Skeletal muscle cell (primary cell): ENCODE measurements around the gene MED13.
"Not testable (repeated sequence)": the region's sequence is repeated elsewhere in the genome, so short reads cannot be mapped to it uniquely, and the experiment has no call there.

ENCODE experiments used
- DNase-seq: peaks from one replicate; pipeline ENCODE4 v3.0.0-alpha.2; 2010; ENCODE audit warnings: low read depth
- H3K4me3 ChIP-seq: 2 replicates; pipeline ENCODE4 v1.5.1; 2011; ENCODE audit warnings: low read depth, mild to moderate bottlenecking, control low read depth, low read length, moderate library complexity

The MED13 gene

DNA sequence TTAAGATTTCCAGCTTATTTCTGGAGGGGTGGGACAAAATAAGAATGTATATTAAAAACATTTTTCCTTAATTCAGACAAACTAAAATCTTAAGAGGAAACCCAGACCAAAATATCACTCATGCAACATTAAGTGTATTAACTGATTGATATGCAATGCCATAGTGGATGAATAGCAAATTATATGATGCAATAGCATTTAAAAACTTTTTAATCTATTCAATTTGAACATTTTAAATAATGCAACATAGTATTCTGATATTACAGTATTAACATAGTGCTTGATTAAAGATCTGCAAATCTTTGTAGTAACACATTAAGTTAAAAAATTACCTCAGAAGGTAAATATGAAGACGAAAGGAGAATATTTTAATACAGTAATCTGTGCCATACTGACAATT lies 122.0 kb downstream of the MED13 start:
- DNase-seq = no peak
- no peak overlapping the region for H3K4me3 ChIP-seq

DNA sequence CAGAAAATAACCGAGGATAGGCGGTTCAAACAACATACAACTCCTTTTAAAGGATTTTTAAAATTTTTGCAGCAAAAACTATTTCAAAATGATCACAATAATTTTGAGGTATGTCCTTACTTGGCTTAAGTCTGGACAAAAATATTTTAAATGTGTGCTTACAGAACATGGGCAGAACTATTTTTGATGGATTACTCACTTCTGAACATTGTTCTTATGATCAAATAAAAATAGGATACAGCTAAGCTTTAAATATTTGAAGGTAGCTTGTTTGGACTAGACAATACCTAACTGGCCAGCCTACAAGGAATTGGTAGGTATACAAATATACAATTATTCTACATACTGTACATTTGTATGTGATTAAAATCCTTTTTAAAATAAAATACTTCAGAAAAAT lies 123.0 kb downstream of the MED13 start:
- no peak for DNase-seq
- no peak overlapping the region for H3K4me3 ChIP-seq

DNA sequence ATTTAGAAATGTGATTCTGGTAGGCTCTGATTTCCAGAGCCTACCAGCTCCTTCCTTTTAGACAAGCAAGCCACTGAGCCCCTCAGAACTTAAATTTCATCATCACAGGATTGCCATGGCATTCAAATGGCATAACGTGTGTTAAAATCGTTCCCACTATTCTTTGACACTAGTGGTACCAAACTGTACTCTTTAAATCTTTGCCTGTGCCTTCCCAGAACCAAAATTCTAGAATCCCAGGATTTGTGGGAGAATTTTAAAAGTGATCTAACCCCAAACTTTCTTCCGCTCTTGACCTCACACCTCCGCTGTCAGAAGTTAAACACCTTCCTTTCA lies 137.0 kb downstream of the MED13 start:
- no peak for DNase-seq
- peak overlapping the region; percentile 78 for H3K4me3 ChIP-seq

DNA sequence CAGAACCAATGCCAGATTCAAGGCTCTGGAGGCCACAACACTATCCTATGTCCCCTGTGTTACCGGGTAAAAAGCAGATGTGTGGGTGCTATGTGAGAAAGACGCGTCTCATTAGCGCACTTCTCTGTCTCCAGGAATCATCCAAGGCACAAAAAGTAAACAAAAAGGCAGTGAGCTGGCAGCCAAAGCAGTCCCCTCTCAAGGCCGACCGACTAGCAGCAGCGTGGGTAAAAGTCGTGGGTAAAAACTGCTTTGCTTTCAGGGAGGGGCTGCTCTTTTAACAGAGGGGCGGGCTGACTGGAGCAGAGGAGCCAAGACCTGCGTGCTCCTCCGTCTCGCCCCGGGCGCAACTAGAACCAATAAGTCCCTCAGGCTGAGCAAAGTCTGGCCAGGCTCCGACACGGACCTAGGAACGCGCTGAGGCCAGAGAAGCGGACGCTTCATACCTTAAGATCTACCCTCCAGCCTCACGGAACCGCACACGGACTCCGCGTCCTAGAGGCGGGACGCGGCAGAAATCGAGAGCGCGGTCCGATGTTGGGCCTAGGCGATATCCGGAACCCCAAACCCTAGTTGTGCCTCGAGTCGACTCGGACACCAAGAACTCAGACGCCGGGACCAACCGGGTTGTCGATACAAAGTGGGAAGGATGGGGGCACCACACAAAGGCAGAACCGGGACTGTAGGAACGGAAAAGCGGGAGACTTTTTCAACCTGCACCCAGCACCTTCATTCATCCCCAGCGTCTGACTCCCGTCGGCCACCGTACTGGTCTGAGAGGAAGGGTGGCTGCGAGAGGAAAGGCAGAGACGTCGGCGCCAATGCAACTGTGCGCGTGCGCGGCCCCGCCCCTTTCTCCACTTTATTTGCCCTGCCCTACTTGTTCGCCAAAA lies 137.6 kb downstream of the MED13 start, which contains the start of gene INTS2:
INTS2 (minus strand) TSS at position 775 of the 893 bp plus-strand sequence. CDS start 1,338 bp downstream, outside the sequence.
- DNase-seq = peak; percentile 90
- peak within 1 kb of the TSS; percentile 78 for H3K4me3 ChIP-seq

DNA sequence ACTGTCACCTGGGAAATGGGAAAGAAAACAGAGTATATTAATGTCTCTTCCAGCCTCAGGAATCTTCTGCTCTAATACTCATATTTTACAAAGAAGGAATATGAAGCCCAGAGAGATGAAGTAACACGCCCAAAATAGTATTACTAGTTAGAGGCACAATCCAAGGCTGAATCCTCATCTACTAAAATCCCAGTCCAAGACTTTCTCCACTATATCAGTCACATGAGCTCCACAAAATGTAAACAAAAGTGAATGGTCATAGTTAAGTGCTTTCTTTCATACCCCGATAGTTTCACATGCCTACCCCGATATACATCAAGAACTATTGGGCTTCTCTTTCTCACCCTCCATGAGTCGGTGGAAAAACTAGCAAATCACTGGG lies 138.3 kb downstream of the MED13 start:
- peak overlapping the region; percentile 78 for H3K4me3 ChIP-seq
- no peak for DNase-seq

DNA sequence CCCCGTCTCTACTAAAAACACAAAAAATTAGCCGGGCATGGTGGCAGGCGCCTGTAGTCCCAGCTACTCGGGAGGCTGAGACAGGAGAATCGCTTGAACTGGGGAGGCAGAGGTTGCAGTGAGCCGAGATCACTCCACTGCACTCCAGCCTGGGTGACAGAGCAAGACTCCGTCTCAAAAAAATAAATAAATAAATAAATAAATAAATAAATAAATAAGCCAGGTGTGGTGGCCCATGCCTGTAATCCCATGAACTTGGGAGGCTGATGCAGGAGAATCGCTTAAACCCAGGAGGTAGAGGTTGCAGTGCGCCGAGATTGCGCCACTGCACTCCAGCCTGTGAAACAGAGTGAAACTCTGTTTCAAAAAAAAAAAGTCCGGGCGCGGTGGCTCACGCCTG lies 149.9 kb downstream of the MED13 start:
- DNase-seq, H3K4me3 ChIP-seq: not testable (repeated sequence)

DNA sequence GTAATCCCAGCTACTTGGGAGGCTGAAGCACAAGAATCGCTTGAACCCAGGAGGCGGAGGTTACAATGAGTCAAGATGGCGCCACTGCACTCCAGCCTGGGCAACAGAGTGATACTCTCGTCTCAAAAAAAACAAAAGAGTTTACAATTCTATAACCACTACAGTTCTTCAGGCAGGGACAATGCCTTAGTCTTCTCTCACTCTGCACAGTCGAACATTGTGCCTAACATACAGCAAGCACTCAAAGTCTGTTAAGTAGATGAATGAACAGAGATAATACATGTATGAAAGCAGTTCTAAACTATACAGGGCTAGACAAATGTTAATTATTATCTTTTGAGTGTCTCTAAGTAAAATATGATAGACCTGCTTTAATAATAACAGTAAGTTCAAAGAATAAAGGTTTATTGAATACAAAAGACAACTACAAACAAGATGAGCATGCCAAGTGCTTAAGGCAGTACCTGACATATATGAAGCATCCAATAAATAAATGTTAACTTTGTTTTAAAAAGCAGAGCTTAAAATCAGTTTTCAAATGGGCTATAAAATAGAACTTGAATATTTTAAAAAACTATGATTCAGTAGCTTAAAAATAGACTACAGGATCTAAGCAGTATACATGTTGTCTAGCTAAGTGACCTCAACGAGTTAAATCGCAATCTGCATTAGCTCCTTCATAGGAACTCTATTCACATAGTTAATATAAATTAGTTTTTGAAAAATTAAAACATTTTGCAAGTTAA lies 156.6 kb downstream of the MED13 start:
- no peak overlapping the region for H3K4me3 ChIP-seq
- DNase-seq = no peak

DNA sequence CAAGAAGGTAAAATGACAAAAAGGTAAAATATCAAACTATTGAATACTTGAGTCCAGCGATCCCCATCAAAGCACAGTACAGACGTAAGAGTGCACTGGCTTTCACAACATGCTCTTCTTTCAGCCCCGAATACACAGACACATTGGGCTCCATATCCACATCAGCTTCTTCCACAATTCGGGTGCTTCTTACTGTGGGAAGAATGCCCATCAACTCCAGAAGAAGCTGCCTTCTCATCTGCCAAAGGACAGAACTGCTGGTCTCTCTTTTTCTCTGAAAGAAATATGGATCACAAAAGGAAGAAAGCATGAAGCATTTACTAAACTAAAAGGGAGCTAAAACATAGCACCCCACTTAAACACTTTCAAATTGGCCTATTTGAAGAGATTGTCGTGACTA lies 157.7 kb downstream of the MED13 start:
- no peak for DNase-seq
- H3K4me3 ChIP-seq = no peak overlapping the region

DNA sequence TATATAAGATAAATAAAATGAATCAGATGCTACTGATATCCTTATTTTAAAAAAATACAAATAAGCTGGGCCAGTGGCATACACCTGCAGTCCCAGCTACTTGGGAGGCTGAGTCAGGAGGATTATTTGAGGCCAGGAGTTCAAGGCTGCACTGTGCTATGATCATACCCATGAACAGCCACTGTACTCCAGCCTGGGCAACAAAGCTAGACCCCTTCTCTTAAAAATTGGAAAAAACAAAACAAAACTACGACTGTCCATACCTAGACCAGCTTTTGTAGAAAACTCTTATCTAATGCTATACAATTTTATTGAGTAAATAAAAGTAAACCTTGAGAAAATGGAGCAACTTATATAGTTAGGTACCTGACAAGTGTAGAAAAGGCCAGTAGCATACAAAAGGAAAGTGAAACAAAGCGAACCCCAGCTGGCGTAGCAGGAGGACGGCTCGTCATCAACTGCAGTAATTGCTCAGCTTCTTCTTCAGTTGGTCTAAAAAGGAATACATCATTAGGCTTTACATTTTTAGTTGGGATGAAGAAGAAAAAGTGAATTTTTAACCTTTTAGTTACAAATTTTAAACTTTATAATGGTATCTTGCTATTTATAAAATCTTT lies 160.9 kb downstream of the MED13 start:
- H3K4me3 ChIP-seq = no peak overlapping the region
- no peak for DNase-seq

DNA sequence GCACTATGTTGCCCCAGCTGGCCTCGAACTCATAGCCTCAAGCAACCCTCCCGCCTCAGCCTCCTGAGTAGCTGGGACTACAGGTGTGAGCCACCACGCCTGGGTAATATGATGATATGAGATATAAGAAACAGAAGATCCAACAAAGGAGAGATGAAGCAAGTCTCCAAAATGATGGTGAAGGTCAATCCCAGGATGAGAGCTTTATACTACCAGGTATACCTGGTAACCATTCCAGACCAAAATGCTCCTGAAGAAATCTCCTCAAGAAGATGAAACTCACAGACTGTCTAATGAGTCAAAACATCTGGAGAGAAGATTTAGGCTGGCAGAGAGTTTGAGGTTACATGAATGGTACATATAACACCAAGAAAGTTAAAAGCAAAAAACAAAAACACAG lies 161.8 kb downstream of the MED13 start:
- H3K4me3 ChIP-seq = no peak overlapping the region
- DNase-seq = no peak

DNA sequence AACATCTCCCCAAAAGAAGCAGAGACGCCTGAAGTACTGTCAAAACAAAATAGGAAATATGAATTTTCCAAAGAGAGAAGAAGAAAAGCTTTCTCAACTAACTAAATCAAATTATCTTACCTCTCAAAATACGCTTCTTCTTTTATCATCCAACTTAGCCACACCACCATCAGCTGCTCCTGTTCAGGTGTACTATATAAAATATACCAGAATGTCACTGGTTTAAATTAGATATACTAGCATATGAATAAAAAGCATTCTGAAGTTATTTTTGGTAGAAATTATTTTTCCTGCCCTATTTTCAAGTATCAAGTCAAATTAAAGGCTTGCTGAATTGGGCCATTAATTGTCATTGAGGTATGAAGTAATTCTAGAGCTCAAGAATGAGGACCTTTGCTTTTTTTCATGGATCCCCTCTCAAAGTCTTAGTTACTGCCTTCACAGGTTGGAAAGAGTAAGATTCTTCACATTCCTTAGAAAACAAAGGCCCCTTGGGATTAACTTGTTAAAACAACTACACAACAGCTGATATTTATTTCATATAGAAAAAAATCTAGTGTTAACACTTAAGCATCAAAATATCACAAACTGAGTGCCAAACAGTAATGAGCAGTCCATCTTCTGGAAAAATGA lies 167.4 kb downstream of the MED13 start:
- H3K4me3 ChIP-seq = no peak overlapping the region
- DNase-seq = no peak

DNA sequence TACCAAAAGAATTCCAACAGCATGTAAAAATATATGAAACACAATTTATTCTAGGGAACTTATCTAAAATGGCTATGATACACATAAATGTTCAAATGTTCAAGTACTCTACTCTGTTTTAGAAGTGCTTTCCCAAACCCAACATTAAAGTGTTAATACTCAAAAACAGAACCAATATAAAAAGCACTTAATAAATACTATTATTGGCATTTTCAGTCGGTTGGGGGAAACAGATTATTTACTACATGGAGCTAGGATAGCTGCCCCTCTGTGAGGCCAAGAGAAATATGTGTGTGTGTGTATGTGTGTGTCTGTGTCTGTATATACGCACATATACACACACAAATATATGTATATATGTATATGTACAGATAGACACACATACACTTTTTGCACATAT lies 169.7 kb downstream of the MED13 start:
- no peak overlapping the region for H3K4me3 ChIP-seq
- DNase-seq = no peak

DNA sequence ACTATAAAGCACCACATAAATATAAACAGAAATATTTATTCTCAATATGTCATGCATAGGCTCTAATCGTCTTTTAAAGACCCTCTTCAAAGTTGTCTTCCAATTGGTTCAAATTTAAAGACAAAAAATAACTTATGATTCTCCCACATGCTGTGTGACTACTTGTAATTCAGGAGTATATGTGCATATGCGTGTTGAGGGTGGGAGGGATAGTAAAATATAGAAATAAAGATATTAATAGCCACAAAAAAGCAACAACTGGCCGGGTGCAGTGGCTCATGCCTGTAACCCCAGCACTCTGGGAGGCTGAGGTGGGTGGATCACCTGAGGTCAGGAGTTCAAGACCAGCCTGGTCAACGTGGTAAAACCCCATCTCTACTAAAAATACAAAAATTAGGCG lies 170.8 kb downstream of the MED13 start:
- not testable (repeated sequence) for H3K4me3 ChIP-seq, DNase-seq
